ENCODE results near the gene TCFL5.

TCFL5 gene

GRCh38 chr20:62808211-62808865 lies 53.3 kb downstream of the TCFL5 start:
- DNase-seq = peak; percentile 47

GRCh38 chr20:62807444-62808210 lies 54.0 kb downstream of the TCFL5 start:
- DNase-seq = no peak

- no peak for DNase-seq
These were observed 55.1 kb downstream of the TCFL5 start for GRCh38 chr20:62806383-62807050.

GRCh38 chr20:62805711-62806382 lies 55.8 kb downstream of the TCFL5 start:
- no peak for DNase-seq

GRCh38 chr20:62805155-62805710 lies 56.4 kb downstream of the TCFL5 start:
- no peak for DNase-seq

- DNase-seq = peak; percentile 65
These were observed 56.9 kb downstream of the TCFL5 start, which contains the start of gene OGFR for GRCh38 chr20:62804627-62805154. OGFR (plus strand) TSS chr20:62804835; CDS start chr20:62804860, 25 bp downstream.

GRCh38 chr20:62804021-62804626 lies 57.5 kb downstream of the TCFL5 start:
- DNase-seq = no peak

GRCh38 chr20:62802026-62802712 lies 59.5 kb downstream of the TCFL5 start:
- no peak for DNase-seq

GRCh38 chr20:62801284-62802010 lies 60.2 kb downstream of the TCFL5 start:
- no peak for DNase-seq

- no peak for DNase-seq
These were observed 61.0 kb downstream of the TCFL5 start for GRCh38 chr20:62800314-62801259.

- no peak for DNase-seq
These were observed 61.7 kb downstream of the TCFL5 start for GRCh38 chr20:62799873-62800272.

- DNase-seq = no peak
These were observed 62.2 kb downstream of the TCFL5 start for GRCh38 chr20:62799459-62799858.

GRCh38 chr20:62799036-62799435 lies 62.6 kb downstream of the TCFL5 start:
- DNase-seq = no peak

- DNase-seq = no peak
These were observed 63.7 kb downstream of the TCFL5 start for GRCh38 chr20:62797671-62798532.

GRCh38 chr20:62796699-62797491 lies 64.7 kb downstream of the TCFL5 start:
- DNase-seq = no peak

- DNase-seq = peak; percentile 45
These were observed 66.4 kb downstream of the TCFL5 start for GRCh38 chr20:62795023-62795761.
